Activated T-helper 17 cell treated with anti-CD3 and anti-CD28 coated beads, Interleukin-2, amount 50 U/mL, for 72 hours (primary cell): Measurements from ENCODE around the gene UGT1A4. TPM values are rescaled to one million over a fixed set of nuclear protein-coding genes. Genes with fewer than 3 reads are reported as not detected.
"Not testable (repeated sequence)": the region's sequence is repeated elsewhere in the genome, so short reads cannot be mapped to it uniquely, and the experiment has no call there.

ENCODE experiments used
- ATAC-seq: fragments of 150-1000 bp; cut with Tn5 transposase; replicated peaks from 2 replicates; pipeline ENCODE4 v1.10.0; 2021; ENCODE audit warnings: mild to moderate bottlenecking, moderate library complexity
- H3K27ac Mint-ChIP-seq: one replicate; pipeline ENCODE4 v1.8.0; 2022; ENCODE audit warnings: mixed read lengths
- H3K27me3 Mint-ChIP-seq: one replicate; pipeline ENCODE4 v1.8.0; 2022; ENCODE audit warnings: mixed read lengths
- H3K36me3 Mint-ChIP-seq: one replicate; pipeline ENCODE4 v1.8.0; 2022; ENCODE audit warnings: low read depth, mild to moderate bottlenecking, mixed read lengths
- H3K4me1 Mint-ChIP-seq: one replicate; pipeline ENCODE4 v1.8.0; 2022; ENCODE audit warnings: mixed read lengths
- H3K4me3 Mint-ChIP-seq: one replicate; pipeline ENCODE4 v1.8.0; 2022; ENCODE audit warnings: mild to moderate bottlenecking, mixed read lengths
- H3K9me3 Mint-ChIP-seq: one replicate; pipeline ENCODE4 v1.8.0; 2022; ENCODE audit warnings: mixed read lengths
- total RNA-seq, 2 donors: library from RNA; stranded (reverse); gene quantifications; one replicate each; pipeline ENCODE4 v1.2.3, GENCODE V29; 2022

Gene UGT1A4
- total RNA-seq, 2 donors from 2014 or later, result not detected

GRCh38 chr2:233689501-233689900 is 29.0 kb upstream of the UGT1A4 start:
- no peak overlapping the region for H3K4me3 Mint-ChIP-seq
- H3K27me3 Mint-ChIP-seq, result peaks cover 7% of the 10 kb centered on the region
- no peaks in the 10 kb centered on the region for H3K36me3 Mint-ChIP-seq
- no peak overlapping the region for H3K27ac Mint-ChIP-seq
- no peak for ATAC-seq
- H3K4me1 Mint-ChIP-seq, result no peaks in the 10 kb centered on the region
- no peaks in the 10 kb centered on the region for H3K9me3 Mint-ChIP-seq

GRCh38 chr2:233690444-233690843 is 28.1 kb upstream of the UGT1A4 start:
- Mint-ChIP-seq H3K36me3 (no peaks in the 10 kb centered on the region), H3K4me1 (no peaks in the 10 kb centered on the region), H3K27me3 (peaks cover 9% of the 10 kb centered on the region), H3K27ac (no peak overlapping the region), H3K9me3 (no peaks in the 10 kb centered on the region), H3K4me3 (no peak overlapping the region)
- no peak for ATAC-seq

- H3K9me3 Mint-ChIP-seq, result no peaks in the 10 kb centered on the region
- H3K27ac Mint-ChIP-seq, result no peak overlapping the region
- no peaks in the 10 kb centered on the region for H3K36me3 Mint-ChIP-seq
- peaks cover 12% of the 10 kb centered on the region for H3K27me3 Mint-ChIP-seq
- ATAC-seq, result no peak
- H3K4me1 Mint-ChIP-seq, result no peaks in the 10 kb centered on the region
- H3K4me3 Mint-ChIP-seq, result no peak overlapping the region
Observed at GRCh38 chr2:233691443-233692433, 26.8 kb upstream of the UGT1A4 start.

- ATAC-seq, result no peak
- peaks cover 17% of the 10 kb centered on the region for H3K27me3 Mint-ChIP-seq
- no peaks in the 10 kb centered on the region for H3K36me3 Mint-ChIP-seq
- H3K4me3 Mint-ChIP-seq, result no peak within 1 kb of the TSS
- H3K4me1 Mint-ChIP-seq, result no peaks in the 10 kb centered on the region
- H3K9me3 Mint-ChIP-seq, result no peaks in the 10 kb centered on the region
- no peak within 1 kb of the TSS for H3K27ac Mint-ChIP-seq
Observed at GRCh38 chr2:233692648-233693047, 25.9 kb upstream of the UGT1A4 start, which contains the start of gene UGT1A6. UGT1A6 (plus strand) TSS chr2:233692890; CDS start chr2:233693005, 115 bp downstream.

DNA sequence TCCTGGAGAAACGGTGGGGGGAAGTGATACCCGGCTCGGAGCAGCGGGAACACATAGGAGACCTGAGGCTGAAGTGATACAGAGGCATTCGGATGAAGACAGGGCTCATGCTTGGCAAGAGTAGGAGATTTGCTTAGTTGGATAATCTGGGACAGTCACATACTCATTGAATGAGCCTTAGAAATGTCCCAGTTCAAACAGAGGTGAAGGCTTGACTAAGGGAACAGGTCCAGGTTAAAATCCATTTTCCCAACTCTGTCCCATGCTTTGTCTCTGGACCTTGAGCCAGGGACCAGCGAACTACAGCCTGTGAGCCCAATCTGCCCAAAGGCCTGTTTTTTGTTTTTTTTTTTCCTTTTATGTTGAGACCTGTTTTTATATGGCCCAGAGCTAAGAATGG is 24.6 kb upstream of the UGT1A4 start:
- peaks cover 18% of the 10 kb centered on the region for H3K27me3 Mint-ChIP-seq
- no peaks in the 10 kb centered on the region for H3K36me3 Mint-ChIP-seq
- H3K27ac Mint-ChIP-seq, result no peak overlapping the region
- no peak for ATAC-seq
- no peak overlapping the region for H3K4me3 Mint-ChIP-seq
- no peaks in the 10 kb centered on the region for H3K4me1 Mint-ChIP-seq
- no peaks in the 10 kb centered on the region for H3K9me3 Mint-ChIP-seq

DNA sequence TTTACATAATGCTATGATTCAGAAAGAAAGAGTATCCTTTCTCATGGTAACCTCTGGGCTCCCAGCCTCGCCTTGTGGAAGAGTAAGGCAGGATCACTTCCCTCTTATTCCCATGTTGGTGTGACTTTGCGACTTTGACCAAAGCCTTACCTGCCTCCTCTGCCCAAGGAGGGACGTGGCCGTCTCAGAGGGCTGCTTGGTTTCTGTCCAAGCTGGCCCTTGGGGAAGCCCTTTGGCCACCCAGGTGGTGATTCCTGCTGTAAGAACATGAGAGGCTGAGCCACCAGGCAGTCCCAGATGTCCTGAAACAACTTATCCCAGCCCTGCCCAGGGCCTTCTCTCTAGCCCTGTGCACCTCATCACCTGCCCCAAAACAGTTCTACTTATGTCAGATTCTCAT is 19.8 kb upstream of the UGT1A4 start:
- peaks cover 18% of the 10 kb centered on the region for H3K27me3 Mint-ChIP-seq
- H3K9me3 Mint-ChIP-seq, result no peaks in the 10 kb centered on the region
- no peaks in the 10 kb centered on the region for H3K4me1 Mint-ChIP-seq
- no peak overlapping the region for H3K4me3 Mint-ChIP-seq
- ATAC-seq, result no peak
- H3K27ac Mint-ChIP-seq, result no peak overlapping the region
- no peaks in the 10 kb centered on the region for H3K36me3 Mint-ChIP-seq

- no peaks in the 10 kb centered on the region for H3K36me3 Mint-ChIP-seq
Observed at GRCh38 chr2:233699424-233700027, 19.0 kb upstream of the UGT1A4 start.

DNA sequence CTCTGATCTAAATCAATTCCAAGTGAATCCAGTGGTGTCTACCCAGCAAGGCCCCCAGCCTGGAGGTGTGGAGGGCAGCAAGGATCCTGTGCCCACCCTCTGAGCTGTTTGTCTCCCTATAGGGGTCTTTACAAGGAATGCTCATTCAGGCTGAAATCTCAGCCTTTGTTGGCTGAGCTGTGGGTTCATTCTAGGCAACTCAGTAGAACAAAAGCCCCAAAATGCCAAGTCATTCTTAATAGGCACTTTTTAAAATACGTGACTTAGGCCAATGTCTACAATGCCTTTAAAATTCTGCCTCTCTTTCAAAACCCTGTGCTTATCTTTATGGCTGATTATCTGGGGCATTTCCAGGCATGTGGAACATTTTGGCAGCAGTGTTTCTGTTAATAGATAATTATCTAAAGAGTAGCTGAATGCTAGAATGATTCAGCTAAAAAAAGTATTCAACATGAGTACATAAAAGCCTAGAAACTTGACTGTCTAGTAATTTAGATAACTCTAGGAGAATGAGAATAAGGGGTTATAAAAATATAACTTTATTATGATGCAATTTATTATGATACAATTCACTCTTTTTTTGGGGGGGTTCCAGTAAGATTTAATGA is 18.4 kb upstream of the UGT1A4 start:
- Mint-ChIP-seq H3K27me3 (peaks cover 23% of the 10 kb centered on the region), H3K27ac (no peak overlapping the region), H3K36me3 (no peaks in the 10 kb centered on the region), H3K9me3 (peaks cover 5% of the 10 kb centered on the region), H3K4me1 (no peaks in the 10 kb centered on the region), H3K4me3 (no peak overlapping the region)
- ATAC-seq, result no peak

More at GRCh38 chr2:233699424-233700027, 19.0 kb upstream of the UGT1A4 start:
- Mint-ChIP-seq H3K4me1 (no peaks in the 10 kb centered on the region), H3K4me3 (no peak overlapping the region), H3K27ac (no peak overlapping the region), H3K9me3 (peaks cover 5% of the 10 kb centered on the region), H3K27me3 (peaks cover 22% of the 10 kb centered on the region)
- ATAC-seq, result no peak

GRCh38 chr2:233700842-233701241 is 17.7 kb upstream of the UGT1A4 start:
- H3K4me3 Mint-ChIP-seq, H3K9me3 Mint-ChIP-seq, H3K36me3 Mint-ChIP-seq, H3K27ac Mint-ChIP-seq, ATAC-seq, H3K4me1 Mint-ChIP-seq: not testable (repeated sequence)
- peaks cover 23% of the 10 kb centered on the region for H3K27me3 Mint-ChIP-seq

DNA sequence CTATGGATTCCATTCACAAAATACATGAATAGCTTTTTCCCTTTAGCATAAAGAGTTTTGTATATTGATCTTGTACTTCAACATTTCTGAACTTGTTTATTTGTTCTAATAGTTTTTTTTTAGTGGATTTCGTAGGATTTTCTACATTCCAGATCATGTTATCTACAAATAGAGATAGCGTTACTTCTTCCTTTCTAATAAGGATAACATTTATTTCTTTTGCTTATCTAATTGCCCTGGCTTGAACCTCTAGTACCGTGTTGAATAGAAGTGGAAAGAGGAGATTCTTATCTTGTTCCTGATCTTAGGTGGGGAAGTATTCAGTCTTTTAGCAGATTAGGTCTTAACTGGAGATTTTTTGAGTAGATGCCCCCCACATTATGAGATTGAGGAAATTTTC is 16.3 kb upstream of the UGT1A4 start:
- Mint-ChIP-seq H3K4me1 (no peaks in the 10 kb centered on the region), H3K9me3 (peaks cover 5% of the 10 kb centered on the region), H3K4me3 (no peak overlapping the region), H3K27me3 (peaks cover 18% of the 10 kb centered on the region), H3K36me3 (no peaks in the 10 kb centered on the region), H3K27ac (no peak overlapping the region)
- ATAC-seq, result no peak

GRCh38 chr2:233705911-233706506 is 12.5 kb upstream of the UGT1A4 start:
- ATAC-seq, result no peak
- no peak overlapping the region for H3K27ac Mint-ChIP-seq

DNA sequence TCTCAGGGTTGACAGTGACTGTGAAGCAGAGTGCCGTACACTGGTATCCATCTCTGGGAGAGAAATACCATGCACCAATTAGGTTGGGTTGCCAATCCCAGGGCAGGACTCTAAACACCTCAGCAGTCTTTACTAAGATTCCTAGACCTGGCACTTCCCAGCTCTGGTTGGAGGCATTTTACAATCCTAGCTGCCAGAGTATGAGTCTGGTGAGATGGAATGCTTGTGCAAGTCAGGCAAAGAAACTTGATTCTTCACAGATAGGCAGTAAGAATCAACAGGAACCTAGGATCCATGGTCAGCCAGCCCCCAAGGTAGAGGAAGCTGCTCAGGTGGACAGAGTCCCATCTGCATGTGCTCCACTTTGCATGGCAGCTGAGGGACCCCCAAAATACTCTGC is 11.8 kb upstream of the UGT1A4 start:
- Mint-ChIP-seq H3K36me3 (no peaks in the 10 kb centered on the region), H3K9me3 (peaks cover 5% of the 10 kb centered on the region), H3K4me3 (no peak overlapping the region), H3K27ac (no peak overlapping the region), H3K27me3 (peaks cover 40% of the 10 kb centered on the region), H3K4me1 (no peaks in the 10 kb centered on the region)
- ATAC-seq, result no peak

More at GRCh38 chr2:233705911-233706506, 12.5 kb upstream of the UGT1A4 start:
- no peaks in the 10 kb centered on the region for H3K36me3 Mint-ChIP-seq
- H3K9me3 Mint-ChIP-seq, result peaks cover 5% of the 10 kb centered on the region
- H3K4me1 Mint-ChIP-seq, result no peaks in the 10 kb centered on the region
- no peak overlapping the region for H3K4me3 Mint-ChIP-seq
- H3K27me3 Mint-ChIP-seq, result peaks cover 34% of the 10 kb centered on the region

DNA sequence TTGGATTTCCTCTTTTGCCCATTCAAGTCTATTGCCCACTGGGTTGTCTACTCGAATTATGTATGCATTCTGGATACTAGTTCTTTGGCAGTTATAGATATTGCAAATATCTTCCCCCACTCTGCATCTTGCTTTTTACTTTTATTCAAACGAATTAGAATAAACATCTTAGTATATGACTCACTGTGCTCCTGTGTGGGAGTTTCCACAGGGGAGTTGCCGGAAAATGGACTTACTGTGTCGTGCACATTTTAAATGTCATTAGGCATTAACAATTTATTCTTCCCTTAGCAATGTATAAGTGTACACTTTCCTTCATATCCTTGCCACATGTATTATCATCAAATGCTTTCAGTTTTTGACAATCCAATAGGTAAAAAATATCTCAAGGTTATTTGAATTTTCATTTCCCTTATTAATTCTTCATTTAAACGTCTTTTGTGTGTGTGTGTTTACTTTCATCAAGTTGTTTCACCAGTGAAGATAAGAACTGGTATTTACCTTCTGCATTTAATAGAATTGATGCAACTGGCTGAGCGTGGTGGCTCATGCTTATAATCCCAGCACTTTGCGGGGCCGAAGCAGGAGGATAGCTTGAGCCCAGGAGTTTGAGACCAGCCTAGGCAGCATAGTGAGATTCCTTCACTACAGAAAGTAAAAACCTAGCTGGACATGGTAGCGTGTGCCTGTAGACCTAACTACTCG is 10.4 kb upstream of the UGT1A4 start:
- H3K27ac Mint-ChIP-seq, result no peak overlapping the region
- H3K9me3 Mint-ChIP-seq, result peaks cover 5% of the 10 kb centered on the region
- H3K4me3 Mint-ChIP-seq, result no peak overlapping the region
- H3K4me1 Mint-ChIP-seq, result no peaks in the 10 kb centered on the region
- H3K27me3 Mint-ChIP-seq, result peaks cover 47% of the 10 kb centered on the region
- H3K36me3 Mint-ChIP-seq, result no peaks in the 10 kb centered on the region
- ATAC-seq, result no peak

- H3K4me3 Mint-ChIP-seq, result no peak overlapping the region
- H3K36me3 Mint-ChIP-seq, result no peaks in the 10 kb centered on the region
- H3K4me1 Mint-ChIP-seq, result no peaks in the 10 kb centered on the region
- peaks cover 4% of the 10 kb centered on the region for H3K9me3 Mint-ChIP-seq
- H3K27me3 Mint-ChIP-seq, result peaks cover 54% of the 10 kb centered on the region
- H3K27ac Mint-ChIP-seq, result no peak overlapping the region
- no peak for ATAC-seq
Observed at GRCh38 chr2:233708942-233709341, 9.6 kb upstream of the UGT1A4 start.
